ENCODE measurements around the gene ABCG1. TPM values are rescaled to one million over a fixed set of nuclear protein-coding genes. Genes with fewer than 3 reads are reported as not detected.
A peak's percentile ranks its signal among the peaks of the same experiment; 100 is the strongest.

The ABCG1 gene
- total RNA-seq, 6 experiments from 2014 or later: 3.3 to 9.8 (median 4.8) TPM

GRCh38 chr21:42225042-42225441 is 6.1 kb downstream of the ABCG1 start:
- ATAC-seq: no peak
- H3K27ac ChIP-seq: no peak overlapping the region
- WGBS (ENCODE audit: insufficient coverage, low coverage, low lambda C conversion rate, missing lambda C conversion rate): 79% methylated on average over 4 of the region's 4 CpGs
- no peak for TF ChIP-seq POLR2A (IDR thresholded peaks at IDR 0.05)
- TF ChIP-seq CTCF (IDR thresholded peaks at IDR 0.05): no peak
- no peaks in the 10 kb centered on the region for H3K9me3 ChIP-seq
- H3K27me3 ChIP-seq: no peaks in the 10 kb centered on the region
- H3K36me3 ChIP-seq: no peaks in the 10 kb centered on the region
- H3K4me1 ChIP-seq: peaks cover 0 to 12% (median 0%) of the 10 kb centered on the region in 4 donors
- DNase-seq: no peak
- H3K4me3 ChIP-seq: no peak overlapping the region
- intact Hi-C loops (cut with DNase I): no loop called here

GRCh38 chr21:42225571-42226155 is 6.7 kb downstream of the ABCG1 start:
- H3K4me1 ChIP-seq: peaks cover 0 to 7% (median 0%) of the 10 kb centered on the region in 4 donors
- no peaks in the 10 kb centered on the region for H3K27me3 ChIP-seq
- TF ChIP-seq CTCF (IDR thresholded peaks at IDR 0.05) (no peak), POLR2A (IDR thresholded peaks at IDR 0.05) (no peak)
- DNase-seq (no peak), ATAC-seq (no peak)
- no peaks in the 10 kb centered on the region for H3K36me3 ChIP-seq
- intact Hi-C loops (cut with DNase I): no loop called here
- H3K27ac ChIP-seq: no peak overlapping the region
- no peaks in the 10 kb centered on the region for H3K9me3 ChIP-seq
- no peak overlapping the region for H3K4me3 ChIP-seq
- WGBS (ENCODE audit: insufficient coverage, low coverage, low lambda C conversion rate, missing lambda C conversion rate): 81% methylated on average over 12 of the region's 13 CpGs

- intact Hi-C loops (cut with DNase I): no loop called here
- Histone ChIP-seq H3K36me3 (no peaks in the 10 kb centered on the region), H3K27me3 (no peaks in the 10 kb centered on the region), H3K4me1 (no peaks in the 10 kb centered on the region), H3K4me3 (no peak overlapping the region), H3K27ac (no peak overlapping the region), H3K9me3 (no peaks in the 10 kb centered on the region)
- no peak for ATAC-seq
- WGBS (ENCODE audit: insufficient coverage, low coverage, low lambda C conversion rate, missing lambda C conversion rate): 68% methylated on average over 2 of the region's 2 CpGs
- DNase-seq: no peak
- TF ChIP-seq POLR2A (IDR thresholded peaks at IDR 0.05): no peak
- TF ChIP-seq CTCF (IDR thresholded peaks at IDR 0.05): no peak
Observed at GRCh38 chr21:42226626-42227025, 7.7 kb downstream of the ABCG1 start.

GRCh38 chr21:42227909-42228708 is 9.2 kb downstream of the ABCG1 start:
- H3K9me3 ChIP-seq: no peaks in the 10 kb centered on the region
- WGBS (ENCODE audit: insufficient coverage, low coverage, low lambda C conversion rate, missing lambda C conversion rate): 64% methylated on average over 6 of the region's 10 CpGs
- peak; percentile 70 to 86 (median 86) for DNase-seq
- peak; percentile 92 to 95 (median 94) for ATAC-seq
- H3K4me1 ChIP-seq: peaks cover 0 to 7% (median 2%) of the 10 kb centered on the region in 4 donors
- no peaks in the 10 kb centered on the region for H3K36me3 ChIP-seq
- H3K4me3 ChIP-seq: no peak overlapping the region
- H3K27me3 ChIP-seq: no peaks in the 10 kb centered on the region
- intact Hi-C loops (cut with DNase I): no loop called here
- H3K27ac ChIP-seq: peak overlapping the region in 1 of 3 donors; percentile 21
- no peak for TF ChIP-seq CTCF (IDR thresholded peaks at IDR 0.05)
- no peak for TF ChIP-seq POLR2A (IDR thresholded peaks at IDR 0.05)
